GM15510 (cell line): ENCODE results near the gene ADPRHL1.

ENCODE experiments used
- POLR2A ChIP-seq: IDR thresholded peaks from 3 replicates; pipeline ENCODE4 v1.6.1; 2011; ENCODE audit warnings: borderline replicate concordance; ENCODE audit not compliant: insufficient read length; ENCODE audit errors: extremely low read depth

The ADPRHL1 gene

DNA sequence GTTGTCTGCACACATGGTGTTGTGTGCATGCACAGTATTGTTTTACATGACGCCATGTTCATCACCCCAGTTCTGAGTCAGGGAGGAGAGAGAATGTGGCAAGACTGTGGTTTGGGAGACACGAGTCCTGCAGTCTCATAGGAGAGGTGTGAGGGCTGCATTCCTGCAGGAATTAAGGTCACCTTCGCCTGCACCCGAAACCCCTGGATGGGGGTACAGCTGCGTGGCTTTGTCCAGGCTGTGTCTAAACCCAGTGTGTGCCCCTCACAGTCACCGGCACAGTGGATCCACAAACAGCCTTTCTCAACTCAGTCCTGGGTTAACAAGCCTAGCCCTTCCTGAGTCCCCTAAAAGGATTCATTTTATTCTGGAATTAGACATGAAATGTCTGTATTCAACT is 5.7 kb downstream of the ADPRHL1 start:
- TF ChIP-seq POLR2A: no peak

DNA sequence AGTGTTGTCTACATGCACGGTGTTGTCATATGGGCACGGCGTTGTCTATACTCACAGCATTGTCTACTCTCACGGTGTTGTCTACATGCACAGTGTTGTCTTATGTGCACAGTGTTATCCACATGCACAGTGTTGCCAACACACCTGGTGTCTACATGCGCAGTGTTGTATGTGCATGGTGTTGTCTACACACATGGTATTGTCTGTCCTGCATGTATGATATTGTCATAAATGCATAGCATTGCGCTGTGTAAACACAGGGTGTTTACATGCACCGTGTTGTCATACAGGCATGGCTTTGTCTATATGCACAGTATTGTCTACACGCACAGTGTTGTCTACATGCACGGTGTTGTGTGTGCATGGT is 6.8 kb downstream of the ADPRHL1 start:
- TF ChIP-seq POLR2A: no peak

DNA sequence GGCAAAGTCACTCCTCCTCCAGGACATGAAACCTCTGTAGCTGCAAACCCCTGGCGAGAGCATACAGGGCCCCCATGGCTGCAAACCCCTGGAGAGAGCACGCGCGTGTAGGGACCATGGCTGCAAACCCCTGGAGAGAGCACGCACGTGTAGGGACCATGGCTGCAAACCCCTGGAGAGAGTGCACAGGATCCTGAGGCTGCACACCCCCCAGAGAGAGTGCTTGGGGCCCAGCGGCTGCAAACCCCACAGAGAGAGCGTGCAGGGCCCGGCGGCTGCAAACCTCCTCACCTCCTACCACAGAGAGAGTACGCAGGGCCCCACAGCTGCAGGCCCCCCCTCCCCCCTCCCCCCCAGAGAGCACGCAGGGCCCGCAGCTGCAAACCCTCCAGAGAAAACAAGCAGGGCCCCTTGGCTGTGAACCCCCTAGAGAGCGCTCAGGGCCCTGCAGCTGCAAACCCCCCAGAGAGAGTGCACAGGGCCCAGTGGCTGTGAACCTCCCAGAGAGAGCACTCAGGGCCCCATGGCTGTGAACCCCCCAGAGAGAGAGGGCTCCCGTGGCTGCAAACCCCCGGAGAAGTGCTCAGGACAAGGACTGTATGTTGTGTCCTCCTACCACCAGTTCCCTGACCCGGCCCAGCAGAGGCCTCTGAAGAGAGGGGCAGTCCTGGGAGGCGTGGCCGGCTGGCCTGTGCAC is 7.3 kb downstream of the ADPRHL1 start:
- no peak for TF ChIP-seq POLR2A

DNA sequence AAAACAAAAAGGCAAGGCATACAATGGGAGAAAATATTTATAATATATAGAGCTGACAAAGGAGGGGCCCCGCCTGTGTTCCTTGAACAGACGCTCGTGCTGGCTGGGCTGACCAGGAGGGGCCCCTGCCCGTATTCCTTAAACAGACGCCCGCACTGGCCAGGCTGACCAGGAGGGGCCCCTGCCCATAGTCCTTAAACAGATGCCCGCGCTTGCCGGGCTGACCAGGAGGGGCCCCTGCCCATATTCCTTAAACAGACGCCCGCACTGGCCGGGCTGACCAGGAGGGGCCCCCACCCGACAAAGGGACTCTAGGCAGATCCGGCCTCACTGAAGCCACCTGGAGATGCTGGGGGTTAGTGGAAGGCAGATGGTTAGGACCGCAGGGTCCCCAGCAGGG is 9.3 kb downstream of the ADPRHL1 start:
- TF ChIP-seq POLR2A: no peak

DNA sequence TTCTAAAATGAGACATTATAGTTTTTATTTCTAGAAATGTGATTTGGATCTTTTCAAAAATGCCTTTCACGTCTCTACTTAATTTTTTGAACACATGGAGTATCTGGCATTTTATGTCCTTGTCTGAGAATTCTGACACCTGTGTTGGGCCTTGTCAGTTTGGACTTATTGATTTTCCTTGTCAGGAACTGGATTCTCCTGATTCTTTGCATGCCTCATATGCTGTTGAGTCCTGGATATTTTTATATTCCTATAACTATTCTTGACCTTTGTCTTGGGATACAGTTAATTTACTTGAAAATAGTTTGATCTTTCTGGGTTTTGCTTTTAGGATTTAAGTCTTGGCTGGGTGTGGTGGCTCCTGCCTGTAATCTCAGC is 10.3 kb downstream of the ADPRHL1 start:
- no peak for TF ChIP-seq POLR2A

DNA sequence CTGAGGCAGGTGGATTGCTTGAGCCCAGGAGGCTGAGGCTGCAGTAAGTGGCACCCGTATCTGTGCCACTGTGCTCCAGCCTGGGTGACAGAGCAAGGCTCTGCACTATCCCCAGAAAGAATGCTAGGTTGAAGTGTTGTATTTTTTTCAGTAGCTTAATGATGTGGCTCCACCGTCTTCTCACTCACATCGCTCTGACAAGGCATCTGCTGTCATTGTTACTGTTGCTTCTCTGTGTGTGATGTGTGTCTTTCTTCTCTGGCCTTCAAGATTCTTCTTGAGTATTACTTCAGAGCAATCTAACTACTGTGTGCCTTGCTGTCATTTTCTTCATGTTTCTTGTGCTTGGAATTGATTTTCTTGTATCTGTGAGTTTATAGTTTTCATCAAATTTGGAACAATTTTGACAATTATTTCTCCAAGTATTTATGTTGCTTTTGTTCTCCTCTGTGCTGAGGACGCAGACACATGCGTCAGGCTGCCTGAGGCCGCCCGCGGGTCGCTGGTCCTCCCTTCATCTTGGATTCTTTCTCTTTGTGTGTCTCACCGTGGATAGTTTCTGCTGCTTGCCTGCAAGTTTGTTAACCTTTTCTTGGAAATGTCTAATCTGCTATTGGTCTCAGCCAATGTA is 10.8 kb downstream of the ADPRHL1 start:
- TF ChIP-seq POLR2A: no peak

DNA sequence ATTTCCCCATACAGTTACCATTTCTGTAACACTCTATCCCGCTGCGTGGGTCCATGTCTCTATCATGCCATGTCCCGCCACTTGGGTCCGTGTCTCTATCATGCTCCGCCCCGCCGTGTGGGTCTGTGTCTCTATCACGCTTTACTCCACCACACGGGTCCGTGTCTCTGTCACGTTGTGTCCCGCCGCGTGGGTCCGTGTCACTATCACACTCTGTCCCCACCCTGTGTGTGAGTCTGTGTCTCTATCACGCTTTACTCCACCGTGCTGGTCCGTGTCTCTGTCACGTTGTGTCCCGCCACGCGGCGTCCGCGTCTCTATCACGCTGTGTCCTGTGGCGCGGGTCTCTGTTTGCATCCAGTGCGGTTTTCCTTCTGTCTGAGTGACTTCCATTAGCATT is 11.6 kb downstream of the ADPRHL1 start:
- no peak for TF ChIP-seq POLR2A

DNA sequence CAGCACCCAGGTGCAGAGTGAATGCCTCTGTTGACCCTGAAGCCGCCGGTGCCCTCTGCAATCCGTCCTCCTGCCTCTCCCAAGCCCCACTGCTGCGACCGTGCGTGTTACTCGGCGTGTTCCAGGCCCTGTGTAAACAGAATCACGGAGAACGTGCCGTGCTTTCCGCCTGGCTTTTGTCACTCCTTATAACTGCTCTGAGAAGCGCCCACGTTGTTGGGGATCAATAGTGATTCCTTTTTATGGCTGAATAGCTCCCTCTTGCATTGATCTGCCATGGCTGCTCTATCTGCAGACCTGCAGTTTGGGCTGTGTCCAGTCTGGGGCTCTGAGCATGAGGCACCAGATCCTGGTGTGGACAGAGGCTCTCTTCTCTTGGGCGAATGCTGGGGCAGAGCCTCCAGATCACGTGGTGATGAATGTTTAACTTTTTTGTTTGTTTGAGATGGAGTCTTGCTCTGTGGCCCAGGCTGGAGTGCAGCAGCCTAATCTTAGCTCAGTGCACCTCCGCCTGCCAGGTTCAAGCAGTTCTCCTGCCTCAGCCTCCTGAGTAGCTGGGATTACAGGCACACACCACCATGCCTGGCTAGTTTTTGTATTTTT is 15.8 kb downstream of the ADPRHL1 start:
- no peak for TF ChIP-seq POLR2A

DNA sequence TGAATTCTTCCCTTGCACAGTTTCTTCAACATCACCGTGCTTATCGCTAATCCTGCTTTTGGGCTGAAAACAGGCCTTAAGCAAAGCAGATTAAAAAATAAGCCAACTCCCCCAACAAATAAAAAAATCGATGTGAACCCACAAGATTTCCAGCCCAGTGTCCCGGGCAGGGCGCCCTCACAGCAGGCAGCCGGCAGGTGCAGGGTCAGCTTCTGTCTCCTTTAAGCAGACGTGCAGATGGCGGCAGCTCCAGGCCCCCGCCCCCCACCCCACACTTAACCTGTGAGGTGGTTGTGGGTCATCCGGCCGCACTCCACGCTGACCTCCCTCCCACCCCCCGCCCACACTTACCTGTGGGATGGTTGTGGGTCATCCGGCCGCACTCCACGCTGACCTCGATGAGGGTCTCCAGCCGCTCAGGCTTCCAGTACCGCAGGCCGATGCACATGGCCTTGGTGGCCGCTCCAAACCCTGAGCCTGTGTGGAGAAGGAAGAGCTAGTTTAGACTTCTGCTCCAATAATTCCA is 19.8 kb downstream of the ADPRHL1 start:
- TF ChIP-seq POLR2A: no peak

DNA sequence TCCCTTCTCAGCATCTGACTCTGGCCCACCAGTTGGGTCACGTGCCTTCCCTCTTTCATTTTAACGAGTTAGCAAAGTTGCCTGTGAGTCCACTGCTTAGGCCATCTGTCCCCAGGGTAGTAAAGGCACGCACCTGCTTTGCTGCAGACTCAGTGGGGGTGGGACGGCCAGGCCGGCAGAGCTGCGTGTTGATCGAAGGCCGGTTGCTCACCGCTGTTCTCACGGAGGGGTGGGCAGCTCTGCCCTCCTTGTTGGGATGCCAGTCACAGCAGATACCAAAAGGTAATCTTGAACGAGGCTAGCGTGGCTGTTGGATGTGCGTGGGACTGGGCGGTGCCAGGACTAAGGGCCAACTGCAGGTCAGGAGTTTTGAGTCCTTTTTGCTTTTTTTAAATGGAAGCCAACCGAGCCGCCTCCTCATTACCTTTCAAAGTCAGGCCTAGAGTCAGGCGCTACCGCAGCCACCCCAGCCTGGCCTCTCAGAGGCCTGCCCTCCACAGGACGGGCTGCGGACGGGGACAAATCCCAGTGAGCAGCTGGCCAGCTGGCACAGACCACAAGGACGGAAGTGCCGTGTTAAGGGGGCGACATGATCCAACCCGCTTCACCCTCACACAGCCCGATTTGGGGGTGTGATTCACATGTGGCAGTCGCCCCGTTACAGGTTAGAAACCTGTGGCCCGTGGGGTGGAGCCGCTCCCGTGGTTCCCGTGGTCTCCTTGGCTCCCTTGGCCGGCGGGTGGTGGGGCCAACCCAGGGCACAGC is 20.6 kb downstream of the ADPRHL1 start:
- no peak for TF ChIP-seq POLR2A

DNA sequence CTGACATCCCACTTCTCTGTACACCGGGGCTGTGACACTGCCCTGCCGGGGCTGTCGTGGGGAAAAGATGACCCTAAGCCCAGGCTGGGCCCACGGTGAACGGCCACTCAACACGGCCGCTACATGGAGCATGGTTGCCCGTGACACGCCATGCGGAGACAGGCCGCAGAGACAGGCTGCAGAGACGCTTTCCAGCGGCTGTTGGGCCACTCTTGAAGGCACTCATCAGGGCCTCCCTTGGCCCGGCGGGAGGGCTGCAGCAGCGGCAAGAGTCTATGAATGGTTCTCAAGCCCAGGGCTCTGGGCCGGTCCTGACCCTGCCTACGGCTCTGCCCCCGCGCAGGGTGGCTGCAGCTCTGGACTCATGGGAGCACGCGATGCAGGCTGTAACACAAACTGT is 22.1 kb downstream of the ADPRHL1 start:
- TF ChIP-seq POLR2A: no peak

DNA sequence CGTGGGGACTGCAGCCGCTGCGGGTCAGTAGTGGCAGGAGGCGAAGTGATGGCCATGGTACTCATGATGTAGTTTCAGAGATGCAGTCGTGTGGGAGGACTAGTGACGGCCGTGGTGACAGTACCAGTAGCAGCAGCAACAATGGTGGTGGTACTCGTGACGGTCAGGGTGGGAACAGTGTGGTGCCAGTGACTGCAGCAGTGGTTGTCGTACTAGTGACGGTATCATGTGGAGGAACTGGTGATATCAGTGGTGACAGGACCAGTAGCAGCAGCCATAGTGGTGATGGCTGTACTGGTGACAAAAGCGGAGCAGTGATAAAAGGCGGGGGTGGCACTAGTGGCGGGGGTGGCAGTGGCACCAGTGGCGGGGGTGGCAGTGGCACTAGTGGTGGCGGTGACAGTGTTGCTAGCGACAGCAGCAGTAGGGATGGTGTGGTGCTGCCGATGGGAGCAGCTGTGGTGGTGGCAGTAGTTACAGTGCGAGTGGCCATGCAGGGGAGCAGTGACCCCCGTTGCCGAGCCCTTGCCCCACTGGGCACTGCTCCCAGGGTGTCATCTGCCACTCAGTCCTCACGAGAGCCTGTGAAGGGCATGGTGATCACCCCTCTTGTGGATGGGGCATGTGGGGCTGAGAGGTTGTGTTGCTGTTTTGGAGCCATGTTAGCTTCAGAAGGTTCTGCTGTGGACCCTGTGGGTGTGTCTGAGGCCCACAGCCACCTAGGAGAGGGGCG is 22.7 kb downstream of the ADPRHL1 start:
- no peak for TF ChIP-seq POLR2A

DNA sequence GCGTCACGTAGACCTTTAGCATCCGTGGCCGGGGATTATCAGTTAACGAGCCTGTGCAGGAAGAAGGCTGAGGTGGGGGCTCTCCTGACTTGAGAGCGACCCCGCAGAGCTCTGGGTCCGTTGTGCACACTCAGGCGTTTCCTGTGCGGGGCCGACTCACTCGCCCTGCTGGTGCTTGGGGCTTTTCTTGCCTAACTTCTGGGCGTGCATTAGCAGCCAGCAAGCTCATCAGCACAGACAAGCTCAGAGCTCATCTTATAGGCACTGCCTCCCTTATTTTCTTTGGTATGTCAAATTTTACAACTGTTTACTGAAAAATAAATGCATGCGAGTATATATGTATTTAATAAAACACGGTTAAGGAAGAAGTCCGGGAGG is 23.7 kb downstream of the ADPRHL1 start:
- no peak for TF ChIP-seq POLR2A

DNA sequence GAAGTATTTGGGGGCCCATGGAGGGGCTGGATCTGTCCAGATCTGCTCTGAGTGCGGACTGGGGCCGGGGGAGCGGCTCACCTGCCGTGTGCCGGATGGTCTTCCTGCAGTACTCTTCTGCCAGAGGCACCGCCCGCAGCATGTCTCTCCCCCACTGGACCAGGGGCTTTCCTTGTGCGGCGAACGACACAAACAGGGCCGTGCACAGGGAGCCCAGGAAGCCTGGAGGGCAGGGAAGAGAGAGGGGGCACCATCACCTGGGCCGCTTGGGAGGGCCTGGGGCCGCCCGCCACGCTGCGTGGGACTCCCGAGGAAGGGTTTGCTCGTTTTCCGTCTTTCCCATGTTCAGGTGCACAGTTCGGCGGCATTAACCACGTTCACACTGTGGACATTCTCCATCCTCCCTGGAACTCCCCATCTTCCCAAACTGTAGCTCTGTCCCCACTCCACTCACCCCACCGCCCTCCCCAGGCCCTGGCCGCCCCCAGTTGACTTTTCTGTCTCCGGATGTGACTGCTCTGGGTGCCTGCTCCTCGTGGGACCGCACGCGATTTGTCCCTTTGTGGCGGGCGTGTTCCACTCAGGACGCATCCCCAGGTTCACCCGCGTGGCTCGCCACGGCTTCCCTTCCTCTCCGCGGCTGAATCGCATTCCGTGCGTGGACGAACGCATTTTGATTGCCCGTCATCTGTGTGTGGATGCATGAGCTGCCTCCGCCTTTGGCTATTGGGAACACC is 24.2 kb downstream of the ADPRHL1 start:
- no peak for TF ChIP-seq POLR2A
